Retinal pigment epithelial cell (primary cell): ENCODE measurements around the gene TTC19.
"Not testable (repeated sequence)": the region's sequence is repeated elsewhere in the genome, so short reads cannot be mapped to it uniquely, and the experiment has no call there.

ENCODE experiments used
- DNase-seq: peaks from one replicate; pipeline ENCODE4 v3.0.0-alpha.2; 2010; ENCODE audit warnings: low read depth
- H3K4me3 ChIP-seq: 2 replicates; pipeline ENCODE4 v1.5.1; 2011; ENCODE audit warnings: mild to moderate bottlenecking, low read length, control low read depth, moderate library complexity
- TF ChIP-seq, protein P1 (sequence below): conservative IDR thresholded peaks from 2 replicates; pipeline ENCODE4 v1.5.1; 2011; ENCODE audit warnings: low read depth, low read length, control low read depth, inconsistent platforms

TTC19 gene

DNA sequence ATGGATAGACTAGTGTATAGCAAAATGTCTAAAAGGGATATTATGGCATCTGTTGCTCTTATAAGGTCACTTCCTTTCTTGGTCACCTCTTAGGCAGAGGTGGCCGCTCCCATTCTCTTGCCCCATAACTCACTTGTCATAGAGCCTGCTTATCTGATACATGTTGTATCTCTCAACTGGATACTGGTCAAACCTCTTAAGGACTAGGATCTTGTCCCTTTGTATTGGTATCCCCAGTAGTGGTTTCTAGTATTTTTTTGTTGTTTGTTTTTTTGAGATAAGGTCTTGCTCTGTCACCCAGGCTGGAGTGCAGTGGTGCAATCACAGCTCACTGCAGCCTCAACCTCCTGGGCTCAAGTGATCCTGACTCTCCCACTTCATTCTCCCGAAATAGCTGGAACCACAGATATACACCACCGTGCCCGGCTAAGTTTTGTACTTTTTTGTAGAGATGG is 27.1 kb upstream of the TTC19 start:
- DNase-seq, result no peak
- TF ChIP-seq, protein P1, sequence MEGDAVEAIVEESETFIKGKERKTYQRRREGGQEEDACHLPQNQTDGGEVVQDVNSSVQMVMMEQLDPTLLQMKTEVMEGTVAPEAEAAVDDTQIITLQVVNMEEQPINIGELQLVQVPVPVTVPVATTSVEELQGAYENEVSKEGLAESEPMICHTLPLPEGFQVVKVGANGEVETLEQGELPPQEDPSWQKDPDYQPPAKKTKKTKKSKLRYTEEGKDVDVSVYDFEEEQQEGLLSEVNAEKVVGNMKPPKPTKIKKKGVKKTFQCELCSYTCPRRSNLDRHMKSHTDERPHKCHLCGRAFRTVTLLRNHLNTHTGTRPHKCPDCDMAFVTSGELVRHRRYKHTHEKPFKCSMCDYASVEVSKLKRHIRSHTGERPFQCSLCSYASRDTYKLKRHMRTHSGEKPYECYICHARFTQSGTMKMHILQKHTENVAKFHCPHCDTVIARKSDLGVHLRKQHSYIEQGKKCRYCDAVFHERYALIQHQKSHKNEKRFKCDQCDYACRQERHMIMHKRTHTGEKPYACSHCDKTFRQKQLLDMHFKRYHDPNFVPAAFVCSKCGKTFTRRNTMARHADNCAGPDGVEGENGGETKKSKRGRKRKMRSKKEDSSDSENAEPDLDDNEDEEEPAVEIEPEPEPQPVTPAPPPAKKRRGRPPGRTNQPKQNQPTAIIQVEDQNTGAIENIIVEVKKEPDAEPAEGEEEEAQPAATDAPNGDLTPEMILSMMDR, result no peak
- no peak overlapping the region for H3K4me3 ChIP-seq

DNA sequence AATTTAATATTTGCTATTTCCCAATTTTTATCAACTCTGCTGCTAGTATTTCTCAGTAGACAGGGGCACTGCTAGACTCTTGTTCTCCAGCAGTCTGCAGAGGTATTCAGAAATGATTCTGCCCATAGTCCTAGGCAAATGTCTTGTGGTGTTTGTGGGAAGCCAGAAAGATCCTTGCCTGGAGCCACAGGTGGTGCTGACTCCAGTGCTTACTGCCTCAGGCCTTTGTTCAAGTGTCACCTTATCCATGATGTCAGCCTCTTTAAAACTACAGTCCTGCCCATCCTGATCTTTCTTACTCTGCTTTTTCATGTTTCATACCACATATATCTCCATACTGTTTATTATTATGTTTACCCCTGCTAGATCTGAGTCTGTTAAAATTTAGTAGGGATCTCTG is 26.6 kb upstream of the TTC19 start:
- no peak for DNase-seq
- no peak overlapping the region for H3K4me3 ChIP-seq
- TF ChIP-seq, protein P1, result no peak

DNA sequence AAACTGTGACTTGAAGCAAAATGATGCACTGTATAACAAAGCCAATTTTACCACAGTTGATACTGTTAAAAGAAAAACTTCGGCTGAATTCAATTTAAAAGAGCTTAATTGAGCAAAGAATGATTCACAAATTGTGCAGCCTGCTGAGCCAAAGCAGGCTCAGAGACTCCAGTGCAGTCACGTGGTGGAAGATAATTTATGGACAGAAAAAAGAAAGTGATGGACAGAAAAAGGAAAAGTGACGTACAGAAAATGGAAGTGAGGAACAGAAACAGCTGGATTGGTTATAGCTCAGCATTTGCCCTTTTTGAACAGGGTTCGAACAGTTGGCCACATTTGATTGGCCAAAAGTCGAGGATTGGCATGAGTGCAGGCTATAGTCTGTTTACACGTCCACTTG is 25.8 kb upstream of the TTC19 start:
- TF ChIP-seq, protein P1, result no peak
- no peak for DNase-seq
- H3K4me3 ChIP-seq, result no peak overlapping the region

DNA sequence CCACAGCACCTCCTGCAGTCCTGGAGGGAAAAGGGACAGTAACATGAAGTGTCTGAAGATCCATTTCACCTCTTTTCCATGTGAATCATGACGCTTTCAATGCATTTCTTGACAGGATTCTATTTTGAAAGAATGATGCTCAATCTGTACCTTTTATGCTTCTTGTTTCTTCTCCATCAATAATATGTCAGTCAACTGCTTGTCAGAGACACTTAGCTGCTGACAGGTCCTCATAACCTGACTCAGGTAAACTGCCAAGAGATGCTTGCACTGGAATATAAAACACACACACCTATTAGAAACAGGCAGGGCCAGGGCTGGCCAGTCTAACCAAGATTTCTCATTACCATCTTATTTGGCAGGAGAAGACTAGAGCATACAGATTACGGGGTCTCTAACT is 21.7 kb upstream of the TTC19 start:
- no peak for DNase-seq
- no peak overlapping the region for H3K4me3 ChIP-seq
- TF ChIP-seq, protein P1, result no peak

DNA sequence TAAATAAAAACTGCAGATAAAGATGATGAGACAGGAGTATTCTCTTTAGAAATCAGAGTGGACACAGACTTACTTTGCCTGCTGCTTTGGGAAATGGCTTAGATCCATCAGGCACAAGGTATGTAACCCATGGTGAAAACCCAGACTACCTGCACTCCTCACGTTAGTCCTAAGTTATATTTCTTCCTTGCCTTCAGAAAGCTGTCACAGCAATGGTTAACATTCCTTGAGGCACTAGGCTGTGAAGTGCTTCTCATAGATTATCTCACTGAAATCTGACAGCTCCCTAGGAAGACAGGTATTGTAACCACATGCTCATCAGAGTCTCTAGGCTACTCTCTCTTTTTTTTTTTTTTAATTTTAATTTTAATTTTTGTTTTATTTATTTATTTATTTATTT is 21.0 kb upstream of the TTC19 start:
- TF ChIP-seq, protein P1, result no peak
- no peak overlapping the region for H3K4me3 ChIP-seq
- DNase-seq, result no peak

DNA sequence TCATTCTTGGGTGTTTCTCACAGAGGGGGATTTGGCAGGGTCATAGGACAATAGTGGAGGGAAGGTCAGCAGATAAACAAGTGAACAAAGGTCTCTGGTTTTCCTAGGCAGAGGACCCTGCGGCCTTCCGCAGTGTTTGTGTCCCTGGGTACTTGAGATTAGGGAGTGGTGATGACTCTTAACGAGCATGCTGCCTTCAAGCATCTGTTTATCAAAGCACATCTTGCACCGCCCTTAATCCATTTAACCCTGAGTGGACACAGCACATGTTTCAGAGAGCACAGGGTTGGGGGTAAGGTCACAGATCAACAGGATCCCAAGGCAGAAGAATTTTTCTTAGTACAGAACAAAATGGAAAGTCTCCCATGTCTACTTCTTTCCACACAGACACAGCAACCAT is 20.6 kb upstream of the TTC19 start:
- not testable (repeated sequence) for DNase-seq, H3K4me3 ChIP-seq

DNA sequence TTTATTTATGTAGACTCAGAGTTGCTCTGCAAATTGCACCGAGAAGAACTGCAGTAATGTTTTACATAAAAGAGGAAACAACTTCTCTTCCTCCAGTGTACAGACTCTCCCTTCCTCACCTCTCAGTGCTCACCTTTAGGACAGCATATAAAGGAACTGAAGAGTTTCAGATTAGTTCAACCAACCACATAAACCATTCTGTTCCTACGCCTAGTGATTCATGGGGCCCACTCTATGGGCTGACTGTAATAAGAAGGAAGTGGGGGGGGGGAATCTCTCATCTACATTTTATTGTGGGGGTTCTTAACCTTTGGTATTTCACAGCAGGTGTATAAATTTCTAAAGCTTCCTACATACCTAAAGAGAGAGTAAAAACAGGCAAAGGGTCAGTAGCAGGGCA is 18.4 kb upstream of the TTC19 start:
- H3K4me3 ChIP-seq, result no peak overlapping the region
- DNase-seq, result no peak
- TF ChIP-seq, protein P1, result no peak
